Endothelial cell (in vitro differentiated cells): Measurements from ENCODE around the gene EXOSC10. TPM values are rescaled to one million over a fixed set of nuclear protein-coding genes. Genes with fewer than 3 reads are reported as not detected.
"Not testable (repeated sequence)": the region's sequence is repeated elsewhere in the genome, so short reads cannot be mapped to it uniquely, and the experiment has no call there.

Experiments
- DNase-seq: peaks from one replicate; pipeline ENCODE4 v3.0.0; 2021; ENCODE audit warnings: low spot score
- H3K27ac Mint-ChIP-seq: one replicate; pipeline ENCODE4 v1.8.0; 2021; ENCODE audit warnings: mixed read lengths, inconsistent platforms; ENCODE audit not compliant: unreplicated experiment
- H3K27me3 Mint-ChIP-seq: one replicate; pipeline ENCODE4 v1.8.0; 2021; ENCODE audit warnings: mild to moderate bottlenecking, moderate library complexity, mixed read lengths, inconsistent platforms; ENCODE audit not compliant: unreplicated experiment
- H3K36me3 Mint-ChIP-seq: one replicate; pipeline ENCODE4 v1.8.0; 2021; ENCODE audit warnings: mild to moderate bottlenecking, low read depth, mixed read lengths, inconsistent platforms; ENCODE audit not compliant: unreplicated experiment
- H3K4me1 Mint-ChIP-seq: one replicate; pipeline ENCODE4 v1.8.0; 2021; ENCODE audit warnings: mild to moderate bottlenecking, mixed read lengths, inconsistent platforms; ENCODE audit not compliant: unreplicated experiment
- H3K4me3 Mint-ChIP-seq: one replicate; pipeline ENCODE4 v1.8.0; 2021; ENCODE audit warnings: mild to moderate bottlenecking, mixed read lengths, inconsistent platforms; ENCODE audit not compliant: unreplicated experiment
- H3K9me3 Mint-ChIP-seq: one replicate; pipeline ENCODE4 v1.8.0; 2021; ENCODE audit warnings: mixed read lengths, inconsistent platforms; ENCODE audit not compliant: unreplicated experiment
- total RNA-seq: library from RNA; stranded (reverse); fragmentation: NEBNext Ultra II Directional; extraction: Animal tissue kit (Norgen Biotek cat#: 25700); gene quantifications from one replicate; pipeline ENCODE4 v1.2.1, GENCODE V29; 2021; ENCODE audit not compliant: unreplicated experiment
- TF ChIP-seq, protein P1 (sequence below): fragments of 200-600 bp; sonication (generic); IDR thresholded peaks from one replicate; pipeline ENCODE4 v1.5.0; 2021; ENCODE audit warnings: antibody characterized with exemption; ENCODE audit not compliant: unreplicated experiment

EXOSC10 gene
- total RNA-seq, 1 donor from 2014 or later, result 80.6 TPM

DNA sequence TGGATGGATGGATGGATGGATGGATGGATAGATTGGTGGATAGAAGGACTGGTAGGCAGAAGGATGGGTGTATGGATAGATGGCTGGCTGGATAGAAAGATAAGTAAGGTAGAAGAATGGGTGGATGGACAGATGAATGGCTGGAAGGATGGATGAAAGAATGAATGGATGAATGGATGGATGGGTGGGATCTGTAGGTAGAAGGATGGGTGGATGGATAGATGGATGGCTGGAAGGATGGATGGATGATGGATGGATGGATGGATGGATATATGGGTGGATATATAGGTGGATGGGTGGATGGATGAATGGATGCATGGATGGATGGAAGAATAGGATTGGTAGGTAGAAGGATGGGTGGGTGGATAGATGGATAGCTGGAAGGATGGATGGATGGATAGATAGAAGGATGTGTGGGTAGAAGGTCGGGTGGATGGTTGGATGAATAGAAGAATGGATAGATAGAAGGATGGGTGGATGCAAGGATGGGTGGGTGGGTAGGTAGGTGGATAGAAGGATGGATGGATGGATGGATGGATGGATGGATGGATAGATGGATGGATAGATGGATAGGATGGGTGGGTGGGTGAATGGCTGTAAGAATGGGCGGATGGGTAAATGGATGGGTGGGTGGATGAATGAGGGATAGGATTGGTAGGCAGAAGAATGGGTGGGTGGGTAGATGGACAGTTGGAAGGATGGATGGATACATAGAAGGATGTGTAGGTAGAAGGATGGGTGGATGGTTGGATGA lies 60.1 kb downstream of the EXOSC10 start:
- DNase-seq, result no peak
- TF ChIP-seq, protein P1, sequence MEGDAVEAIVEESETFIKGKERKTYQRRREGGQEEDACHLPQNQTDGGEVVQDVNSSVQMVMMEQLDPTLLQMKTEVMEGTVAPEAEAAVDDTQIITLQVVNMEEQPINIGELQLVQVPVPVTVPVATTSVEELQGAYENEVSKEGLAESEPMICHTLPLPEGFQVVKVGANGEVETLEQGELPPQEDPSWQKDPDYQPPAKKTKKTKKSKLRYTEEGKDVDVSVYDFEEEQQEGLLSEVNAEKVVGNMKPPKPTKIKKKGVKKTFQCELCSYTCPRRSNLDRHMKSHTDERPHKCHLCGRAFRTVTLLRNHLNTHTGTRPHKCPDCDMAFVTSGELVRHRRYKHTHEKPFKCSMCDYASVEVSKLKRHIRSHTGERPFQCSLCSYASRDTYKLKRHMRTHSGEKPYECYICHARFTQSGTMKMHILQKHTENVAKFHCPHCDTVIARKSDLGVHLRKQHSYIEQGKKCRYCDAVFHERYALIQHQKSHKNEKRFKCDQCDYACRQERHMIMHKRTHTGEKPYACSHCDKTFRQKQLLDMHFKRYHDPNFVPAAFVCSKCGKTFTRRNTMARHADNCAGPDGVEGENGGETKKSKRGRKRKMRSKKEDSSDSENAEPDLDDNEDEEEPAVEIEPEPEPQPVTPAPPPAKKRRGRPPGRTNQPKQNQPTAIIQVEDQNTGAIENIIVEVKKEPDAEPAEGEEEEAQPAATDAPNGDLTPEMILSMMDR, result no peak
- Mint-ChIP-seq H3K4me3 (no peak overlapping the region), H3K9me3 (no peaks in the 10 kb centered on the region), H3K27me3 (peaks cover 2% of the 10 kb centered on the region), H3K36me3 (no peaks in the 10 kb centered on the region), H3K4me1 (no peaks in the 10 kb centered on the region), H3K27ac (no peak overlapping the region)

GRCh38 chr1:11037740-11038182 lies 61.9 kb downstream of the EXOSC10 start:
- Mint-ChIP-seq H3K27me3 (peaks cover 2% of the 10 kb centered on the region), H3K27ac (no peak overlapping the region), H3K9me3 (no peaks in the 10 kb centered on the region), H3K4me3 (no peak overlapping the region), H3K36me3 (no peaks in the 10 kb centered on the region), H3K4me1 (no peaks in the 10 kb centered on the region)
- TF ChIP-seq, protein P1, result peak; percentile 85
- DNase-seq, result peak; percentile 88

GRCh38 chr1:11037019-11037739 lies 62.5 kb downstream of the EXOSC10 start:
- H3K36me3 Mint-ChIP-seq, H3K27ac Mint-ChIP-seq, H3K4me3 Mint-ChIP-seq, H3K27me3 Mint-ChIP-seq, H3K9me3 Mint-ChIP-seq, H3K4me1 Mint-ChIP-seq, DNase-seq: not testable (repeated sequence)

- no peak overlapping the region for H3K4me3 Mint-ChIP-seq
- no peak for DNase-seq
- H3K27me3 Mint-ChIP-seq, result peaks cover 4% of the 10 kb centered on the region
- H3K36me3 Mint-ChIP-seq, result peaks cover 15% of the 10 kb centered on the region
- H3K4me1 Mint-ChIP-seq, result no peaks in the 10 kb centered on the region
- no peak overlapping the region for H3K27ac Mint-ChIP-seq
- TF ChIP-seq, protein P1, result no peak
- no peaks in the 10 kb centered on the region for H3K9me3 Mint-ChIP-seq
Measured at GRCh38 chr1:11031624-11032262, 67.9 kb downstream of the EXOSC10 start.

GRCh38 chr1:11030865-11031264 lies 68.8 kb downstream of the EXOSC10 start:
- Mint-ChIP-seq H3K27me3 (peaks cover 4% of the 10 kb centered on the region), H3K4me1 (no peaks in the 10 kb centered on the region), H3K36me3 (peaks cover 15% of the 10 kb centered on the region), H3K9me3 (no peaks in the 10 kb centered on the region), H3K4me3 (no peak overlapping the region), H3K27ac (no peak overlapping the region)
- TF ChIP-seq, protein P1, result no peak
- no peak for DNase-seq
